ENCODE data around the gene PCBP3.

The PCBP3 gene

GRCh38 chr21:45863267-45863666 is 219.7 kb downstream of the PCBP3 start:
- no peak overlapping the region for H3K18ac ChIP-seq (ENCODE audit: low read length)
- H4K8ac ChIP-seq (ENCODE audit: low read depth, low read length) = no peak overlapping the region
- H3K4me3 ChIP-seq (ENCODE audit: low read depth, low read length) = no peak overlapping the region
- no peak overlapping the region for H3K23ac ChIP-seq (ENCODE audit: low read length)
- no peak overlapping the region for H2BK12ac ChIP-seq (ENCODE audit: low read length)
- H3K27me3 ChIP-seq (ENCODE audit: insufficient read depth, low read length) = no peaks in the 10 kb centered on the region
- no peaks in the 10 kb centered on the region for H3K79me1 ChIP-seq (ENCODE audit: low read length)
- no peaks in the 10 kb centered on the region for H3K36me3 ChIP-seq (ENCODE audit: control insufficient read depth in 1 of 2, insufficient read depth in 2 of 2, low read length in 2 of 2)
- H2BK120ac ChIP-seq (ENCODE audit: insufficient read depth, low read length, poor library complexity) = no peak overlapping the region
- no peak overlapping the region for H3K14ac ChIP-seq (ENCODE audit: low read length)
- H2AK5ac ChIP-seq (ENCODE audit: low read length) = no peak overlapping the region
- no peaks in the 10 kb centered on the region for H3K79me2 ChIP-seq (ENCODE audit: control insufficient read depth, insufficient read depth, low read length, poor library complexity)
- H4K12ac ChIP-seq (ENCODE audit: low read depth, low read length) = no peak overlapping the region
- H3K27ac ChIP-seq (ENCODE audit: low read depth, low read length) = no peak overlapping the region
- peaks cover 2% of the 10 kb centered on the region for H3K9me3 ChIP-seq (ENCODE audit: insufficient read depth, low read depth, low read length)
- no peak overlapping the region for H4K91ac ChIP-seq (ENCODE audit: low read depth, low read length)
- no peak overlapping the region for H3K9ac ChIP-seq (ENCODE audit: low read length)
- no peak overlapping the region for H2AFZ ChIP-seq (ENCODE audit: insufficient read depth, low read length, poor library complexity)
- no peak overlapping the region for H3K4ac ChIP-seq (ENCODE audit: low read depth, low read length)
- H2BK5ac ChIP-seq (ENCODE audit: low read depth, low read length, poor library complexity) = no peak overlapping the region
- no peak overlapping the region for H3K4me2 ChIP-seq (ENCODE audit: low read length)
- no CpG with 5 or more reads among the region's 18 CpGs for WGBS (ENCODE audit: extremely low coverage, insufficient coverage, insufficient read length)
- peaks cover 0 to 4% of the 10 kb centered on the region in 2 experiments for H3K4me1 ChIP-seq (ENCODE audit: control insufficient read depth in 1 of 2, insufficient read depth in 2 of 2, low read length in 2 of 2)
- no peak for DNase-seq

GRCh38 chr21:45863751-45864150 is 220.2 kb downstream of the PCBP3 start:
- no peaks in the 10 kb centered on the region for H3K79me1 ChIP-seq (ENCODE audit: low read length)
- no peak overlapping the region for H2BK12ac ChIP-seq (ENCODE audit: low read length)
- H3K27me3 ChIP-seq (ENCODE audit: insufficient read depth, low read length) = no peaks in the 10 kb centered on the region
- H4K8ac ChIP-seq (ENCODE audit: low read depth, low read length) = no peak overlapping the region
- H3K4me1 ChIP-seq (ENCODE audit: control insufficient read depth in 1 of 2, insufficient read depth in 2 of 2, low read length in 2 of 2) = peaks cover 0 to 4% of the 10 kb centered on the region in 2 experiments
- H3K27ac ChIP-seq (ENCODE audit: low read depth, low read length) = no peak overlapping the region
- no peak overlapping the region for H2BK5ac ChIP-seq (ENCODE audit: low read depth, low read length, poor library complexity)
- no peaks in the 10 kb centered on the region for H3K79me2 ChIP-seq (ENCODE audit: control insufficient read depth, insufficient read depth, low read length, poor library complexity)
- no peak overlapping the region for H3K14ac ChIP-seq (ENCODE audit: low read length)
- H3K4ac ChIP-seq (ENCODE audit: low read depth, low read length) = no peak overlapping the region
- no peaks in the 10 kb centered on the region for H3K36me3 ChIP-seq (ENCODE audit: control insufficient read depth in 1 of 2, insufficient read depth in 2 of 2, low read length in 2 of 2)
- WGBS (ENCODE audit: extremely low coverage, insufficient coverage, insufficient read length) = no CpG with 5 or more reads among the region's 19 CpGs
- peaks cover 2% of the 10 kb centered on the region for H3K9me3 ChIP-seq (ENCODE audit: insufficient read depth, low read depth, low read length)
- no peak overlapping the region for H2BK120ac ChIP-seq (ENCODE audit: insufficient read depth, low read length, poor library complexity)
- no peak overlapping the region for H2AFZ ChIP-seq (ENCODE audit: insufficient read depth, low read length, poor library complexity)
- DNase-seq = no peak
- H2AK5ac ChIP-seq (ENCODE audit: low read length) = no peak overlapping the region
- no peak overlapping the region for H3K4me3 ChIP-seq (ENCODE audit: low read depth, low read length)
- H4K12ac ChIP-seq (ENCODE audit: low read depth, low read length) = no peak overlapping the region
- no peak overlapping the region for H4K91ac ChIP-seq (ENCODE audit: low read depth, low read length)
- H3K9ac ChIP-seq (ENCODE audit: low read length) = no peak overlapping the region
- no peak overlapping the region for H3K18ac ChIP-seq (ENCODE audit: low read length)
- no peak overlapping the region for H3K23ac ChIP-seq (ENCODE audit: low read length)
- no peak overlapping the region for H3K4me2 ChIP-seq (ENCODE audit: low read length)

- Histone ChIP-seq H4K91ac (ENCODE audit: low read depth, low read length) (no peak overlapping the region), H3K18ac (ENCODE audit: low read length) (no peak overlapping the region)
- no CpG with 5 or more reads among the region's 5 CpGs for WGBS (ENCODE audit: extremely low coverage, insufficient coverage, insufficient read length)
These were observed 220.9 kb downstream of the PCBP3 start for GRCh38 chr21:45864436-45864835.

GRCh38 chr21:45865106-45865835 is 221.7 kb downstream of the PCBP3 start:
- H3K79me2 ChIP-seq (ENCODE audit: control insufficient read depth, insufficient read depth, low read length, poor library complexity) = no peaks in the 10 kb centered on the region
- H4K12ac ChIP-seq (ENCODE audit: low read depth, low read length) = no peak overlapping the region
- no peak overlapping the region for H2BK120ac ChIP-seq (ENCODE audit: insufficient read depth, low read length, poor library complexity)
- no peak overlapping the region for H3K14ac ChIP-seq (ENCODE audit: low read length)
- H3K79me1 ChIP-seq (ENCODE audit: low read length) = no peaks in the 10 kb centered on the region
- no peak overlapping the region for H2AFZ ChIP-seq (ENCODE audit: insufficient read depth, low read length, poor library complexity)
- no peak overlapping the region for H3K18ac ChIP-seq (ENCODE audit: low read length)
- H3K4me1 ChIP-seq (ENCODE audit: control insufficient read depth in 1 of 2, insufficient read depth in 2 of 2, low read length in 2 of 2) = peaks cover 0 to 4% of the 10 kb centered on the region in 2 experiments
- H3K27ac ChIP-seq (ENCODE audit: low read depth, low read length) = no peak overlapping the region
- no peak overlapping the region for H3K9ac ChIP-seq (ENCODE audit: low read length)
- no peak overlapping the region for H3K4me2 ChIP-seq (ENCODE audit: low read length)
- H3K9me3 ChIP-seq (ENCODE audit: insufficient read depth, low read depth, low read length) = peaks cover 2% of the 10 kb centered on the region
- H4K91ac ChIP-seq (ENCODE audit: low read depth, low read length) = no peak overlapping the region
- peak; percentile 31 to 42 for DNase-seq
- H4K8ac ChIP-seq (ENCODE audit: low read depth, low read length) = no peak overlapping the region
- H3K23ac ChIP-seq (ENCODE audit: low read length) = no peak overlapping the region
- H3K4ac ChIP-seq (ENCODE audit: low read depth, low read length) = no peak overlapping the region
- H2BK12ac ChIP-seq (ENCODE audit: low read length) = no peak overlapping the region
- H2BK5ac ChIP-seq (ENCODE audit: low read depth, low read length, poor library complexity) = no peak overlapping the region
- no CpG with 5 or more reads among the region's 27 CpGs for WGBS (ENCODE audit: extremely low coverage, insufficient coverage, insufficient read length)
- H3K4me3 ChIP-seq (ENCODE audit: low read depth, low read length) = no peak overlapping the region
- H2AK5ac ChIP-seq (ENCODE audit: low read length) = no peak overlapping the region
- H3K27me3 ChIP-seq (ENCODE audit: insufficient read depth, low read length) = no peaks in the 10 kb centered on the region
- H3K36me3 ChIP-seq (ENCODE audit: control insufficient read depth in 1 of 2, insufficient read depth in 2 of 2, low read length in 2 of 2) = no peaks in the 10 kb centered on the region

More at GRCh38 chr21:45864436-45864835, 220.9 kb downstream of the PCBP3 start:
- H3K9ac ChIP-seq (ENCODE audit: low read length) = no peak overlapping the region
- H3K4me1 ChIP-seq (ENCODE audit: control insufficient read depth in 1 of 2, insufficient read depth in 2 of 2, low read length in 2 of 2) = peaks cover 0 to 4% of the 10 kb centered on the region in 2 experiments
- H3K4me3 ChIP-seq (ENCODE audit: low read depth, low read length) = no peak overlapping the region
- no peak overlapping the region for H3K4ac ChIP-seq (ENCODE audit: low read depth, low read length)
- H3K27ac ChIP-seq (ENCODE audit: low read depth, low read length) = no peak overlapping the region
- no peak overlapping the region for H4K8ac ChIP-seq (ENCODE audit: low read depth, low read length)
- H2AFZ ChIP-seq (ENCODE audit: insufficient read depth, low read length, poor library complexity) = no peak overlapping the region
- no peak for DNase-seq
- no peak overlapping the region for H2BK12ac ChIP-seq (ENCODE audit: low read length)
- no peaks in the 10 kb centered on the region for H3K27me3 ChIP-seq (ENCODE audit: insufficient read depth, low read length)
- no peak overlapping the region for H2AK5ac ChIP-seq (ENCODE audit: low read length)
- no peak overlapping the region for H3K14ac ChIP-seq (ENCODE audit: low read length)
- H3K79me2 ChIP-seq (ENCODE audit: control insufficient read depth, insufficient read depth, low read length, poor library complexity) = no peaks in the 10 kb centered on the region
- H3K4me2 ChIP-seq (ENCODE audit: low read length) = no peak overlapping the region
- H4K12ac ChIP-seq (ENCODE audit: low read depth, low read length) = no peak overlapping the region
- H3K36me3 ChIP-seq (ENCODE audit: control insufficient read depth in 1 of 2, insufficient read depth in 2 of 2, low read length in 2 of 2) = no peaks in the 10 kb centered on the region
- no peak overlapping the region for H2BK5ac ChIP-seq (ENCODE audit: low read depth, low read length, poor library complexity)
- no peak overlapping the region for H3K23ac ChIP-seq (ENCODE audit: low read length)
- H3K79me1 ChIP-seq (ENCODE audit: low read length) = no peaks in the 10 kb centered on the region
- no peak overlapping the region for H2BK120ac ChIP-seq (ENCODE audit: insufficient read depth, low read length, poor library complexity)
- peaks cover 2% of the 10 kb centered on the region for H3K9me3 ChIP-seq (ENCODE audit: insufficient read depth, low read depth, low read length)
